GM23248 (cell line): ENCODE data around the gene SYNDIG1. TPM values are rescaled to one million over a fixed set of nuclear protein-coding genes. Genes with fewer than 3 reads are reported as not detected.

Experiments used
- DNase-seq: peaks from one replicate; pipeline ENCODE4 v3.0.0-alpha.2; 2015
- H2AFZ ChIP-seq: fragments of 200-600 bp; sonication (generic); 2 replicates; pipeline ENCODE4 v1.6.1; 2016; ENCODE audit warnings: antibody characterized with exemption
- H3F3A ChIP-seq: fragments of 200-600 bp; sonication (generic); 2 replicates; pipeline ENCODE4 v1.6.1; 2016; ENCODE audit warnings: mild to moderate bottlenecking, antibody characterized with exemption, mixed run types; ENCODE audit not compliant: insufficient read depth
- H3K27ac ChIP-seq: fragments of 200-600 bp; sonication (generic); 2 replicates; pipeline ENCODE4 v1.5.1; 2016; ENCODE audit warnings: mild to moderate bottlenecking
- H3K27me3 ChIP-seq: fragments of 200-600 bp; sonication (generic); replicated peaks from 2 replicates; pipeline ENCODE4 v1.6.1; 2016; ENCODE audit warnings: mild to moderate bottlenecking; ENCODE audit not compliant: insufficient read depth
- H3K36me3 ChIP-seq: fragments of 200-600 bp; sonication (generic); 2 replicates; pipeline ENCODE4 v1.6.1; 2016; ENCODE audit warnings: low read depth, mild to moderate bottlenecking
- H3K4me1 ChIP-seq: fragments of 200-600 bp; sonication (generic); 2 replicates; pipeline ENCODE4 v1.6.1; 2016; ENCODE audit warnings: mild to moderate bottlenecking; ENCODE audit not compliant: insufficient read depth
- H3K4me2 ChIP-seq: fragments of 200-600 bp; sonication (generic); one replicate; pipeline ENCODE4 v1.6.1; 2016; ENCODE audit warnings: mild to moderate bottlenecking; ENCODE audit not compliant: unreplicated experiment
- H3K4me3 ChIP-seq: fragments of 200-600 bp; sonication (generic); 2 replicates; pipeline ENCODE4 v1.5.1; 2016; ENCODE audit warnings: mild to moderate bottlenecking
- H3K79me2 ChIP-seq: fragments of 200-600 bp; sonication (generic); 2 replicates; pipeline ENCODE4 v1.6.1; 2016; ENCODE audit warnings: mild to moderate bottlenecking; ENCODE audit not compliant: insufficient read depth
- H3K9ac ChIP-seq: fragments of 200-600 bp; sonication (generic); 2 replicates; pipeline ENCODE4 v1.6.1; 2016; ENCODE audit warnings: mild to moderate bottlenecking
- H3K9me2 ChIP-seq: fragments of 200-600 bp; sonication (generic); 2 replicates; pipeline ENCODE4 v1.6.1; 2016; ENCODE audit warnings: mixed run types, mild to moderate bottlenecking, moderate library complexity; ENCODE audit not compliant: insufficient read depth
- H3K9me3 ChIP-seq: fragments of 200-600 bp; sonication (generic); one replicate; pipeline ENCODE4 v1.6.1; 2017; ENCODE audit warnings: low read depth
- H4K20me1 ChIP-seq: fragments of 200-600 bp; sonication (generic); 2 replicates; pipeline ENCODE4 v1.6.0; 2016; ENCODE audit not compliant: insufficient read depth
- EZH2 ChIP-seq: fragments of 200-600 bp; sonication (generic); IDR thresholded peaks from 2 replicates; pipeline ENCODE4 v1.6.1; 2018; ENCODE audit warnings: antibody characterized with exemption, mild to moderate bottlenecking; ENCODE audit not compliant: insufficient read depth, poor library complexity, severe bottlenecking
- EZH2phosphoT487 ChIP-seq: fragments of 200-600 bp; sonication (generic); IDR thresholded peaks from 2 replicates; pipeline ENCODE4 v1.6.1; 2018; ENCODE audit warnings: antibody characterized with exemption, moderate library complexity, mild to moderate bottlenecking, low read depth; ENCODE audit not compliant: insufficient read depth
- WGBS, 2 experiments: methylation state at CpG; one replicate each; pipeline ENCODE4 v1.1.6; 2015 to 2017; ENCODE audit warnings: low lambda C conversion rate in 2 of 2, low coverage in 1 of 2; ENCODE audit errors: missing lambda C conversion rate in 2 of 2; 5-methylcytosine and 5-hydroxymethylcytosine counted together
- in situ Hi-C: fragments of 300-500 bp; cut with MboI; formaldehyde crosslinking; loops from 2 replicates; pipeline ENCODE4 v1.15.0; 2020
- polyA plus RNA-seq: library from polyadenylated mRNA; unstranded; fragments of >200 nt; fragmentation: Nextera tagmentation; extraction: Ambion mirVana; gene quantifications from 2 replicates; pipeline ENCODE4 v1.2.1, GENCODE V29; 2016
- total RNA-seq: library from RNA; depleted of rRNA; stranded (reverse); fragments of >200 nt; shearing (Covaris generic); gene quantifications from 2 replicates; pipeline ENCODE4 v1.2.3, GENCODE V29; 2014

Gene SYNDIG1
- total and polyA plus RNA-seq, 2 experiments from 2014 or later = 1.6 to 2.6 TPM

- Histone ChIP-seq H3K9ac (no peak overlapping the region), H3K79me2 (no peaks in the 10 kb centered on the region), H3F3A (no peaks in the 10 kb centered on the region), H3K9me3 (no peaks in the 10 kb centered on the region), H3K4me2 (no peak overlapping the region), H3K27ac (no peak overlapping the region), H3K4me1 (no peaks in the 10 kb centered on the region), H3K27me3 (peaks cover 26% of the 10 kb centered on the region; the same call in 1 of the 2 replicates), H3K9me2 (no peaks in the 10 kb centered on the region), H3K4me3 (no peak overlapping the region), H3K36me3 (no peaks in the 10 kb centered on the region), H4K20me1 (no peaks in the 10 kb centered on the region), H2AFZ (no peak overlapping the region)
- in situ Hi-C loops = no loop called here
- TF ChIP-seq EZH2phosphoT487 (no peak), EZH2 (no peak)
- DNase-seq = no peak
- WGBS, 2 experiments = 38 to 48% methylated on average over 3 of the region's 3 CpGs
Observed at GRCh38 chr20:24465159-24465558, 4.3 kb upstream of the SYNDIG1 start.

DNA sequence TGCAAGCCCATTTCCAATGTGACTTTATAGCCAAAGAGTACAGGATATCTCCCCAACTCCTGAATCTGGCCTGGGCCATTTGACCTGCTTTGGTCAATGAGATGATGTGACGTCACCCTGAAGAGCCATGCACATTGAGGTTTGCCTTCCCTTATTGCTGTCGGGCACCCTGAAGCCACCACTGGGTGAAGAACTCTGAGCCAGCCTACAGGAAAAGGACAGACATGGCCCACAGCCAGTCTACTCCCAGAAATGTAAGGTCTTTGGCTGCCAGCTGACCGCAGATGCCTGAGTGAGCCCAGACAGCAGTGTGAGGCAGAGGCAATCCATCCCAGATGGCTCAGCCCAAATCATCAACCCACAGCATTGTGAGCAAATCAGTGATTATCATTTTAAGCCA is 3.7 kb upstream of the SYNDIG1 start:
- Histone ChIP-seq H2AFZ (no peak overlapping the region), H3K27ac (no peak overlapping the region), H3K9ac (no peak overlapping the region), H3K27me3 (peaks cover 29% of the 10 kb centered on the region; the same call in 1 of the 2 replicates), H4K20me1 (no peaks in the 10 kb centered on the region), H3K36me3 (no peaks in the 10 kb centered on the region), H3K9me2 (no peaks in the 10 kb centered on the region), H3K4me2 (no peak overlapping the region), H3K9me3 (no peaks in the 10 kb centered on the region), H3F3A (no peaks in the 10 kb centered on the region), H3K4me1 (no peaks in the 10 kb centered on the region), H3K79me2 (no peaks in the 10 kb centered on the region), H3K4me3 (no peak overlapping the region)
- DNase-seq = peak; percentile 82
- WGBS, 2 experiments = 26 to 29% methylated on average over 3 of the region's 3 CpGs
- TF ChIP-seq EZH2 (no peak), EZH2phosphoT487 (no peak)
- in situ Hi-C loops = no loop called here

- Histone ChIP-seq H3F3A (no peaks in the 10 kb centered on the region), H3K4me3 (peak overlapping the region; percentile 74), H2AFZ (peak overlapping the region; percentile 84), H4K20me1 (no peaks in the 10 kb centered on the region), H3K4me2 (peak overlapping the region; percentile 62), H3K9me2 (no peaks in the 10 kb centered on the region), H3K27me3 (peaks cover 30% of the 10 kb centered on the region; the same call in 1 of the 2 replicates), H3K79me2 (no peaks in the 10 kb centered on the region), H3K9me3 (no peaks in the 10 kb centered on the region), H3K4me1 (no peaks in the 10 kb centered on the region), H3K36me3 (no peaks in the 10 kb centered on the region), H3K27ac (no peak overlapping the region), H3K9ac (peak overlapping the region; percentile 50; the same call in 1 of the 2 replicates)
- WGBS, 2 experiments = 59% methylated on average over 23 of the region's 23 CpGs
- TF ChIP-seq EZH2 (no peak), EZH2phosphoT487 (no peak)
- in situ Hi-C loops = no loop called here
- DNase-seq = no peak
Observed at GRCh38 chr20:24468401-24469115, 871 bp upstream of the SYNDIG1 start.

- H2AFZ ChIP-seq = peak overlapping the region; percentile 84
- peak; percentile 50 for DNase-seq
- no peaks in the 10 kb centered on the region for H3K9me3 ChIP-seq
- no peaks in the 10 kb centered on the region for H4K20me1 ChIP-seq
- peak overlapping the region; percentile 62 for H3K4me2 ChIP-seq
- H3K27me3 ChIP-seq = peaks cover 23% of the 10 kb centered on the region; the same call in 1 of the 2 replicates
- 3 to 5% methylated on average over 50 to 62 of the region's 62 CpGs for WGBS, 2 experiments
- TF ChIP-seq EZH2 = peak; percentile 26
- TF ChIP-seq EZH2phosphoT487 = no peak
- in situ Hi-C loops = no loop called here
- H3K4me1 ChIP-seq = no peaks in the 10 kb centered on the region
- H3K27ac ChIP-seq = no peak overlapping the region
- H3K9ac ChIP-seq = peak overlapping the region; percentile 50
- H3K4me3 ChIP-seq = peak overlapping the region; percentile 74
- no peaks in the 10 kb centered on the region for H3K9me2 ChIP-seq
- H3K36me3 ChIP-seq = no peaks in the 10 kb centered on the region
- no peaks in the 10 kb centered on the region for H3K79me2 ChIP-seq
- no peaks in the 10 kb centered on the region for H3F3A ChIP-seq
Observed at GRCh38 chr20:24469894-24470745, 691 bp downstream of the SYNDIG1 start.
